Activated naive CD8-positive, alpha-beta T cell treated with anti-CD3 and anti-CD28 coated beads, Interleukin-2, amount 50 U/mL, for 16 hours (primary cell): Measurements from ENCODE around the gene TAS2R30.

ENCODE experiments used
- DNase-seq: peaks from one replicate; pipeline ENCODE4 v3.0.0-alpha.2; 2020; ENCODE audit warnings: low read depth, low spot score

TAS2R30 gene, protein sequence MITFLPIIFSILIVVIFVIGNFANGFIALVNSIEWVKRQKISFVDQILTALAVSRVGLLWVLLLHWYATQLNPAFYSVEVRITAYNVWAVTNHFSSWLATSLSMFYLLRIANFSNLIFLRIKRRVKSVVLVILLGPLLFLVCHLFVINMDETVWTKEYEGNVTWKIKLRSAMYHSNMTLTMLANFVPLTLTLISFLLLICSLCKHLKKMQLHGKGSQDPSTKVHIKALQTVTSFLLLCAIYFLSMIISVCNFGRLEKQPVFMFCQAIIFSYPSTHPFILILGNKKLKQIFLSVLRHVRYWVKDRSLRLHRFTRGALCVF

GRCh38 chr12:11134305-11134704, at the start of gene TAS2R30:
TSS of gene TAS2R30 (minus strand) at chr12:11134644. CDS start at chr12:11134244, 400 bp downstream.
- DNase-seq, result no peak

DNA sequence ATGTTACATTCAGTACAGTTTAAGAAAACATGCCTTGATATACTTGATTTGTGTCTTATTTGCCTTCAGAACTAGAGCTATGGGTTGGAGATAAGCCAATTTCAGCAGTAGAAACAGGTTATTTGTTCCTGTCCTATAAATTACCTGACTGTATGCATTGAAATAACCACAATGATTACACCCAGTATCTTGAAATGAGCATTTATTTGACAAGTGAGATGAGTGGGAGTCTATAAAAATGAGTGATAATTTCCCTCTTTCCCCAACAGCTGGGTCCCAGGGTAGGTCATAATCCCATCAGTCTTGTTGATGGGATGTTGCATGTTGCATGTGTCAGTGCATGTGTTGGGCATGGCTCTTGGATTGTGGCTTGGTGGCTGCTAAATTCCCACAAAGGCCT, 48.6 kb upstream of the TAS2R30 start:
- DNase-seq, result no peak

GRCh38 chr12:11182529-11182928, 48.1 kb upstream of the TAS2R30 start:
- no peak for DNase-seq

GRCh38 chr12:11178250-11178649, 43.8 kb upstream of the TAS2R30 start:
- DNase-seq, result no peak

- no peak for DNase-seq
These were observed 39.6 kb upstream of the TAS2R30 start for GRCh38 chr12:11174022-11174421.

DNA sequence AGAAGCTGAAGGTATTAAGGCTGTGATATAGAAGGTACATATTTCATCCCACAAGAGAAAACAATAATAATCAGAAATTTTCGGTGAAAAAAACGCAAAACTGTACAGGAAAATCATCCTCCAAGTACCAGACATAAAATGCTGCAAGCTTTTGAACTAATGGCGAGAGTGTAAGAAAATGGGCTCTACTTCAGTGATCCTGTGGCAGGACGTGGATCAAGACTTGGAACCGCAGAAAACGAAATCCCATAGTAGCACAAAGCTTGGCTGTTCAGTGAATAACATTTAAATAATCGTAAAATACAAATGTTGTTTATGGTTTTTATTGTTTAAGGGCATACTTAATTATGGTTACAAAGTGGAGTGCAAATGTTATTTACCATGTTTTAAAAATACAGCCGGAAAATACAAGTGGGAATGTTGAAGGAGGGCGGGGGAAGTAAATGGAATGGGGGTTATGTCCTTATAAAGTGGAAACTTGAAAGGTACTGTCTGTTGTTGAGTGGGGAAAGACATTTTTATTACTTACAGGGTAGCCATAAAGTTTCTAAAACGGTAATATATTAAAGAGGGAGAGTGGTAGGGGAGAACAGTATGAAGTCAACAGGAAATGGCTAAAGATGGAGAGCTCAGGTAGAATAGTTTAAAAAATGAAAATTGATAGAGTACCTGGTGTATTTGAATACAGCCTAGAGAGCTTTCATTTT, 37.7 kb upstream of the TAS2R30 start:
- DNase-seq, result no peak

DNA sequence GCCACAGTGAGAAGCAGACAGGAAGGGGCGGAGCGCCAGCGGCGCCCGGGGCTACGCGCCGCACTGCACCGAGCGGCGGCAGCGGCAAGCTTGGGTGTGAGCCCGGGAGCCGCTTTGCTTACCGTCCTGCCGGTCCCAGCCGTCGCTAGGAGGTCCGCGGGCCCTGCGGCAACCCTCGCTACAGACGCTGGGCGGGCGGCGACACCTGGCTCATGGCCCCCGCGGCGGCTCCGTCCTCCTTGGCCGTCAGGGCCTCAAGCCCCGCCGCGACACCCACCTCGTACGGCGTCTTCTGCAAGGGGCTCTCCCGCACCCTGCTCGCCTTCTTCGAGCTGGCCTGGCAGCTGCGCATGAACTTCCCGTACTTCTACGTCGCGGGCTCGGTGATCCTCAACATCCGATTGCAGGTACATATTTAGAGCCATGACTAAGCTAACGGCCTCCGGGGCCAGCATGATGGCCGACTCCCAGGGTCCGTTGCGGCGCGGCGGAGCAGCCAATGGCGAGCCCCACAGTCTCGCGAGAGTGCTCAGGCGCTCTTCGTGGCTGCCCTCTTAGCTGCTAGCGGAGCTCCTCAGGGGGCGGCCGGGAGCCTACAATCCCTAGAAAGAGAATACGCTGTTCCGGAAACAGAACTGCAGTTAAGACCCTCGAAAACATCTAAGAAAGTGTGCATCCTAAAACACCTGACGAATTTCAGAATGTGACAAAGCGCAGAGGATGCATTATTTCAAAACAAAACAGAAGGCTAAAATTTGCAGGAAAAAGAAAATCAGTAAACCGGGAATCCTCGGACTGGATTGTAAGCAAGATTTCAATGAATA, 36.9 kb upstream of the TAS2R30 start, which contains the start of gene SMIM10L1:
SMIM10L1 (plus strand) TSS at position 50 of the 824 bp plus-strand sequence; CDS start at position 213, 163 bp downstream.
- peak; percentile 74 for DNase-seq

GRCh38 chr12:11170810-11171144, 36.3 kb upstream of the TAS2R30 start:
- no peak for DNase-seq

GRCh38 chr12:11166300-11166699, 31.9 kb upstream of the TAS2R30 start:
- DNase-seq, result no peak

DNA sequence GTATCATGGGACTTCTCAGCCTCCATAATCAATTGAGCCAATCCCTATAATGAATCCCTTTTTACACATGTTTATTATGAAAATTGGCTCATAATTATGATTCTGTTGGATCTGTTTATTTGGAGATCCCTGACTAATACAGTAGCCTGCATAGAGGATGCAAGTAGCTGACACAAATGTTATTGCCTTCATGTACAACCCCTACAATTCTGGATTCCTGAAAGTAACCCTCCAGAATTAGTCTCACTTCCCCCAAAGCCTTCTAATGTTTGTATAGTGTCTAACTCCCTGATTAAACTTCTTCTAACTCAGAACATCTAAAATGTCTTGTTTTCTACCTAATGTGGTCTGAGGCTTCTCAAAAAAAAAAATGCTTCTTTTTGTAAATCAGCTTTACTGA, 29.9 kb upstream of the TAS2R30 start:
- no peak for DNase-seq

DNA sequence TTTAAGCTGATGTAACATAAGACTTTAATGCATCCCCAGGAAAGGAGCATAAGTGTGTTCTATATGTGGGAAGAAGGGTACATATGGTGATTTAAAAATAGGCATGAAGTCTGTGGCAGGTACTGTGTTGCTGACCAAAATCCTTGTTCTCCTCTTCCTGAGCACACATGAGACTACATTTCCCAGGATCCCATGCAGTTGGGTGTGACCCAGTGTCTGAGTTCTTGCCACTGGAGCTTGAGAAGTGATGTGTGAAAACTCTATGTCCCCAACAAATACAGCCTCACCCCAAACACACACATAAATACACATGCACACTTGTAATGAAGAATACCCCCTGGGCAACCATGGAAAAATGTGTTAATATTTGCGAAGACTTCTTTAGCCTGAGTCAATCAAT, 28.1 kb upstream of the TAS2R30 start:
- no peak for DNase-seq

DNA sequence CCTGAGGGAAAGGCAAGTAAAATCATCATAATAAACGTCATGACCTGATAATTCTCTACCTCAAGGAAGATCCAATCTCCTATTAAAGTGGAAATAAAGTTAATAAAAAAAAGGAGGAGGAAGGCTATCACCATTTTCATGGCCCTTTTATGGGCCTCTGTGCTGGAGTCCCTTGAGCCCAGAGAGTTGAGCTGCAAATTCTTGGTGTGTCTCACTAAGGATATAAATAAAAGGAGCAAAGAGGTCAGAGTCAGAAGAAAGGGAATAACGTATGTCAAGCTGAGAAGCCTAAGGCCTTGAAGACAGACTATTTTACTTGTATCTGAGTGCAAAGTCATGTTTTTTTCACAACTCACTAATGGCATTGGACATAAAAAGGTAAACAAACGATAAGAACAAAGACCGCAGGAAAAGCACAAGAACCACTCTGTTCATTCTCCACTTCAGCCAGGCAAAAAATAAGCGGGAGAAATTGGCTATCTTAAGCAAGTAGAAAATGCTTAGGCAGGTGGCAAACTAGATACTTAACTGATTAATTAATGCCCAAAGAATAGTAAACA, 24.5 kb upstream of the TAS2R30 start:
- DNase-seq, result no peak

- DNase-seq, result no peak
These were observed 20.0 kb upstream of the TAS2R30 start for GRCh38 chr12:11154400-11154925.

DNA sequence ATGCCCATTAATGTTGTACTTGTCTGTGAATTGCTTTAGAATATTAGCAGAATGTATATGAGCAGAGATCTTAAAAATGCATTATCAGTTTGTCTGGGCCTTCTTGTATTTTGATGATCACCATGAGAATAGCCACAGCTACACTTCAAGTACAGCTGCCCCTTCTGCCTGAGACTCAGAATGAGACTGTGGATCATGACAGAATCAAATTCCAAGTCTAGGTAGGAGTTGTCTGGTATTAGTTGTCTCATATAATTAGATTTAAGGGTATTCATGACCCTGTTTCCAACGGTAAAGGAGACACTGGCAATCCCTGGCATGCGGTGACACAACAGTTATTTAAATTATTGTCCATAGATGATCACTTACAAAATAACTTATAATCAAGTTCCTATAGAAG, 18.3 kb upstream of the TAS2R30 start:
- DNase-seq, result no peak

- no peak for DNase-seq
These were observed 16.4 kb upstream of the TAS2R30 start for GRCh38 chr12:11150832-11151231.

- no peak for DNase-seq
These were observed 13.0 kb upstream of the TAS2R30 start for GRCh38 chr12:11147420-11147819.

GRCh38 chr12:11144297-11144696, 9.9 kb upstream of the TAS2R30 start:
- DNase-seq, result no peak

DNA sequence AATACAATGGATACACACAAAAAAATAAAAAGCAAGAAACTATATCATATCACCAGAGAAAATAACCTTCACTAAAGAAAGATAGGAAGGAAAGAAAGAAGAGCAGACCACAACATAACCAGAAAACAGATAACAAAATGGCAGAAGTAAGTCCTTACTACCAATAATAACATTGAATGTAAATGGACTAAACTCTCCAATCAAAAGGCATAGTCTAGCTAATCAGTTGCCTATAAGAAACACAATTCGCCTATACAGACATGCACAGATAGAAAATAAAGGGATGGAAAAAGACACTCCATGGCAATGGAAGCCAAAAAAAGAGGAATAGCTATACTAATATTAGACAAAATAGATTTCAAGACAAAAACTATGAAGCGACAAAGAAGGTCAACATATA, 8.9 kb upstream of the TAS2R30 start:
- no peak for DNase-seq

GRCh38 chr12:11136075-11136474, 1.6 kb upstream of the TAS2R30 start:
- no peak for DNase-seq

DNA sequence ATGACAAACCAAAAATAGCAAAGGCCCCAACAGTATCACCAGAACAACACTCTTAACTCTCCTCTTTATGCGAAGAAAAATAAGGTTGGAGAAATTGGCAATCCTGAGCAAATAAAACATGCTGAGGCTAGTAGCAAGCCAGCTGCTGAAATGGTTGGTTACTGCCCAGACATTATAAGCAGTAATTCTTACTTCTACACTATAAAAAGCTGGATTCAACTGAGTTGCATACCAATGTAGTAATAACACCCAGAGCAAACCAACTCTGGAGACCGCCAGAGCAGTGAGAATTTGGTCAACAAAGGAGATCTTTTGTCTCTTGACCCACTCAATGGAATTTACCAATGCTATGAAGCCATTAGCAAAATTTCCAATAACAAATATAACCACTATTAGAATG, 628 bp downstream of the TAS2R30 start:
- no peak for DNase-seq

- no peak for DNase-seq
These were observed 1.3 kb downstream of the TAS2R30 start for GRCh38 chr12:11133162-11133561.

DNA sequence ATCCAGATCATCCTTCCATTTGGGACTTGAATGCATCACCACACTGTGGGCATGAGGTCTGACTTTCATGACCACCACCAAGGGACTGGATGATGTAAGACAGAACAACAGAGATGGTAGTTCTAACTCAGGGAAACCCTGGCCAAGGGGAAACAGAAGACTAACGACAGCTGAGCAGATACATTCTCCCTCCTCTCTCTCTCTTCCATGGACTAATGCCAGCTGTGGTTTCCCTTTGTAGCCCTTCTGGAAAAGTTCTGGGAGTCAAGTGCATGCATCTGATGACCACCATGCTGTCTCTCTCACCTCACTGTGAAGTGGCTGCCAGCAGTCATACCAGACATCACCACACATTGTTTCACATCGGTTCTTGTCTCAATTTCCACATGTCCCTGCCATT, 3.4 kb downstream of the TAS2R30 start:
- DNase-seq, result no peak
